Measurements from ENCODE around the gene EGLN2.
A peak's percentile ranks its signal among the peaks of the same experiment; 100 is the strongest.

The EGLN2 gene

GRCh38 chr19:40752257-40752781 is 46.7 kb upstream of the EGLN2 start:
- no peak for TF ChIP-seq EZH2 (IDR thresholded peaks at IDR 0.05; ENCODE audit: borderline replicate concordance, low read depth, low read length, severe bottlenecking)
- TF ChIP-seq CTCF (IDR thresholded peaks at IDR 0.05; ENCODE audit: borderline replicate concordance, extremely low read depth, low read length, poor library complexity, severe bottlenecking): no peak
- Histone ChIP-seq H3K4me2 (ENCODE audit: insufficient read depth, low read length) (peak overlapping the region; percentile 67), H3K9me3 (ENCODE audit: insufficient read depth, low read length, severe bottlenecking) (no peaks in the 10 kb centered on the region), H4K20me1 (ENCODE audit: insufficient read depth, low read length) (peaks cover 47% of the 10 kb centered on the region), H3K27me3 (ENCODE audit: insufficient read depth, low read length, poor library complexity) (no peaks in the 10 kb centered on the region), H3K4me1 (ENCODE audit: insufficient read depth, low read length) (peaks cover 66% of the 10 kb centered on the region), H3K9ac (ENCODE audit: low read depth, low read length) (peak overlapping the region; percentile 70), H3K27ac (ENCODE audit: low read length) (peak overlapping the region; percentile 98), H3K36me3 (ENCODE audit: insufficient read depth, low read length) (peaks cover 40% of the 10 kb centered on the region), H3K4me3 (ENCODE audit: low read depth in 1 of 2, low read length in 2 of 2) (peak overlapping the region; percentile 48 to 69; a peak in 3 of 4 replicates), H2AFZ (ENCODE audit: low read depth, low read length) (no peak overlapping the region), H3K79me2 (ENCODE audit: insufficient read depth, low read length) (peaks cover 87% of the 10 kb centered on the region)
- DNase-seq (peak; percentile 31), ATAC-seq (ENCODE audit: insufficient read depth, low read depth) (no peak)

GRCh38 chr19:40754611-40755247 is 44.3 kb upstream of the EGLN2 start:
- no peaks in the 10 kb centered on the region for H3K27me3 ChIP-seq (ENCODE audit: insufficient read depth, low read length, poor library complexity)
- peak overlapping the region; percentile 63 for H3K4me2 ChIP-seq (ENCODE audit: insufficient read depth, low read length)
- H4K20me1 ChIP-seq (ENCODE audit: insufficient read depth, low read length): peaks cover 64% of the 10 kb centered on the region
- TF ChIP-seq CTCF (IDR thresholded peaks at IDR 0.05; ENCODE audit: borderline replicate concordance, extremely low read depth, low read length, poor library complexity, severe bottlenecking) (no peak), EZH2 (IDR thresholded peaks at IDR 0.05; ENCODE audit: borderline replicate concordance, low read depth, low read length, severe bottlenecking) (no peak)
- H3K27ac ChIP-seq (ENCODE audit: low read length): peak overlapping the region; percentile 42; the same call in 1 of the 2 replicates
- peaks cover 84% of the 10 kb centered on the region for H3K79me2 ChIP-seq (ENCODE audit: insufficient read depth, low read length)
- H3K9me3 ChIP-seq (ENCODE audit: insufficient read depth, low read length, severe bottlenecking): no peaks in the 10 kb centered on the region
- H3K36me3 ChIP-seq (ENCODE audit: insufficient read depth, low read length): peaks cover 61% of the 10 kb centered on the region
- H3K4me1 ChIP-seq (ENCODE audit: insufficient read depth, low read length): peaks cover 44% of the 10 kb centered on the region
- peak overlapping the region in 1 of 2 experiments; percentile 46; a peak in 3 of 4 replicates for H3K4me3 ChIP-seq (ENCODE audit: low read depth in 1 of 2, low read length in 2 of 2)
- peak overlapping the region; percentile 35 for H3K9ac ChIP-seq (ENCODE audit: low read depth, low read length)
- DNase-seq (no peak), ATAC-seq (ENCODE audit: insufficient read depth, low read depth) (no peak)
- H2AFZ ChIP-seq (ENCODE audit: low read depth, low read length): no peak overlapping the region

GRCh38 chr19:40755248-40755624 is 43.8 kb upstream of the EGLN2 start:
- peaks cover 83% of the 10 kb centered on the region for H3K79me2 ChIP-seq (ENCODE audit: insufficient read depth, low read length)
- DNase-seq: no peak
- peak overlapping the region; percentile 6; the same call in 1 of the 2 replicates for H3K27ac ChIP-seq (ENCODE audit: low read length)
- peaks cover 66% of the 10 kb centered on the region for H3K36me3 ChIP-seq (ENCODE audit: insufficient read depth, low read length)
- no peak overlapping the region for H2AFZ ChIP-seq (ENCODE audit: low read depth, low read length)
- H3K9me3 ChIP-seq (ENCODE audit: insufficient read depth, low read length, severe bottlenecking): no peaks in the 10 kb centered on the region
- TF ChIP-seq EZH2 (IDR thresholded peaks at IDR 0.05; ENCODE audit: borderline replicate concordance, low read depth, low read length, severe bottlenecking) (no peak), CTCF (IDR thresholded peaks at IDR 0.05; ENCODE audit: borderline replicate concordance, extremely low read depth, low read length, poor library complexity, severe bottlenecking) (no peak)
- H4K20me1 ChIP-seq (ENCODE audit: insufficient read depth, low read length): peaks cover 68% of the 10 kb centered on the region
- H3K27me3 ChIP-seq (ENCODE audit: insufficient read depth, low read length, poor library complexity): no peaks in the 10 kb centered on the region
- ATAC-seq (ENCODE audit: insufficient read depth, low read depth): no peak
- H3K4me3 ChIP-seq (ENCODE audit: low read depth in 1 of 2, low read length in 2 of 2): peak overlapping the region in 1 of 2 experiments; percentile 33; a peak in 1 of 4 replicates
- H3K9ac ChIP-seq (ENCODE audit: low read depth, low read length): peak overlapping the region; percentile 17; the same call in 1 of the 2 replicates
- H3K4me1 ChIP-seq (ENCODE audit: insufficient read depth, low read length): peaks cover 43% of the 10 kb centered on the region
- peak overlapping the region; percentile 63; the same call in 1 of the 2 replicates for H3K4me2 ChIP-seq (ENCODE audit: insufficient read depth, low read length)
